HFFc6 (cell line): Measurements from ENCODE around the gene MCL1. TPM values are rescaled to one million over a fixed set of nuclear protein-coding genes. Genes with fewer than 3 reads are reported as not detected.

Source experiments
- DNase-seq: peaks from one replicate; pipeline ENCODE4 v3.0.0-alpha.2; 2018
- H3K27ac Mint-ChIP-seq: 2 replicates; pipeline ENCODE4 v1.8.0; 2020; ENCODE audit warnings: mild to moderate bottlenecking, mixed read lengths
- H3K27me3 Mint-ChIP-seq: 2 replicates; pipeline ENCODE4 v1.8.0; 2021; ENCODE audit warnings: mild to moderate bottlenecking, moderate library complexity, mixed read lengths; ENCODE audit not compliant: insufficient read depth
- H3K36me3 Mint-ChIP-seq: 2 replicates; pipeline ENCODE4 v1.8.0; 2021; ENCODE audit warnings: low read depth, mixed read lengths
- H3K4me1 Mint-ChIP-seq: 2 replicates; pipeline ENCODE4 v1.8.0; 2020; ENCODE audit warnings: low read depth, mixed read lengths
- H3K4me3 Mint-ChIP-seq: 2 replicates; pipeline ENCODE4 v1.8.0; 2020; ENCODE audit warnings: mild to moderate bottlenecking, moderate library complexity, mixed read lengths
- H3K9me3 Mint-ChIP-seq: 2 replicates; pipeline ENCODE4 v1.8.0; 2020; ENCODE audit warnings: mild to moderate bottlenecking, mixed read lengths
- total RNA-seq, 6 experiments: library from RNA; stranded (reverse); fragmentation: NEBNext Ultra II Directional; extraction: Animal tissue kit (Norgen Biotek cat#: 25700); gene quantifications; 2 replicates in 1 of 6; 3 replicates in 5 of 6; pipeline ENCODE4 v1.2.3, GENCODE V29; 2021
- TF ChIP-seq, protein P1 (sequence below): fragments of 200-600 bp; sonication (generic); IDR thresholded peaks from 2 replicates; pipeline ENCODE4 v1.5.0; 2021; ENCODE audit warnings: antibody characterized with exemption, mild to moderate bottlenecking

The MCL1 gene
- total RNA-seq, 6 experiments from 2014 or later: 155 to 170 (median 164) TPM

DNA sequence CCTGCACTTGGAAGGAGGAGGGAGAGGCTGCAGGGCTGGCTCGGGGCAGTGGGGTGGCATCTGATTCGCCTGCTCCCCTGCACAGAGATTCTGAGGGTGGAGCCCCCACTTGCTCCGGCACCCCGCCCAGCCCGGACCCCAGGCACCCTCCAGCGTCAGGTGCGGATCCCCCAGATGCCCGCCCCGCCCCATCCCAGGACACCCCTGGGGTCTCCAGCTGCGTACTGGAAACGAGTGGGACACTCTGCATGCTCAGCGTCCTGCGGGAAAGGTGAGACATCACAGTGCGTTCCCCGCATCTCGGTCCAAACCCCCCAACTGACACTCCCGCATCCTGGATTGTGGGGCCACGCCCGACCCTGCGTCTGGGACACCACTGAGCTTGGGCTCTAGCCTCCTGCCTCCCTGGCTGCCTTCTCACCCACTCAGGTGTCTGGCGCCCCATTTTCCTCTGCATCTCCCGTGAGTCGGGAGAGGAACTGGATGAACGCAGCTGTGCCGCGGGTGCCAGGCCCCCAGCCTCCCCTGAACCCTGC lies 22.3 kb downstream of the MCL1 start:
- H3K27ac Mint-ChIP-seq: no peak overlapping the region
- H3K9me3 Mint-ChIP-seq: no peaks in the 10 kb centered on the region
- H3K4me1 Mint-ChIP-seq: peaks cover 32% of the 10 kb centered on the region
- H3K27me3 Mint-ChIP-seq: no peaks in the 10 kb centered on the region; the same call in none of the 2 replicates
- DNase-seq: no peak
- TF ChIP-seq, protein P1, sequence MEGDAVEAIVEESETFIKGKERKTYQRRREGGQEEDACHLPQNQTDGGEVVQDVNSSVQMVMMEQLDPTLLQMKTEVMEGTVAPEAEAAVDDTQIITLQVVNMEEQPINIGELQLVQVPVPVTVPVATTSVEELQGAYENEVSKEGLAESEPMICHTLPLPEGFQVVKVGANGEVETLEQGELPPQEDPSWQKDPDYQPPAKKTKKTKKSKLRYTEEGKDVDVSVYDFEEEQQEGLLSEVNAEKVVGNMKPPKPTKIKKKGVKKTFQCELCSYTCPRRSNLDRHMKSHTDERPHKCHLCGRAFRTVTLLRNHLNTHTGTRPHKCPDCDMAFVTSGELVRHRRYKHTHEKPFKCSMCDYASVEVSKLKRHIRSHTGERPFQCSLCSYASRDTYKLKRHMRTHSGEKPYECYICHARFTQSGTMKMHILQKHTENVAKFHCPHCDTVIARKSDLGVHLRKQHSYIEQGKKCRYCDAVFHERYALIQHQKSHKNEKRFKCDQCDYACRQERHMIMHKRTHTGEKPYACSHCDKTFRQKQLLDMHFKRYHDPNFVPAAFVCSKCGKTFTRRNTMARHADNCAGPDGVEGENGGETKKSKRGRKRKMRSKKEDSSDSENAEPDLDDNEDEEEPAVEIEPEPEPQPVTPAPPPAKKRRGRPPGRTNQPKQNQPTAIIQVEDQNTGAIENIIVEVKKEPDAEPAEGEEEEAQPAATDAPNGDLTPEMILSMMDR: no peak
- no peak overlapping the region for H3K4me3 Mint-ChIP-seq
- H3K36me3 Mint-ChIP-seq: peaks cover 6% of the 10 kb centered on the region

DNA sequence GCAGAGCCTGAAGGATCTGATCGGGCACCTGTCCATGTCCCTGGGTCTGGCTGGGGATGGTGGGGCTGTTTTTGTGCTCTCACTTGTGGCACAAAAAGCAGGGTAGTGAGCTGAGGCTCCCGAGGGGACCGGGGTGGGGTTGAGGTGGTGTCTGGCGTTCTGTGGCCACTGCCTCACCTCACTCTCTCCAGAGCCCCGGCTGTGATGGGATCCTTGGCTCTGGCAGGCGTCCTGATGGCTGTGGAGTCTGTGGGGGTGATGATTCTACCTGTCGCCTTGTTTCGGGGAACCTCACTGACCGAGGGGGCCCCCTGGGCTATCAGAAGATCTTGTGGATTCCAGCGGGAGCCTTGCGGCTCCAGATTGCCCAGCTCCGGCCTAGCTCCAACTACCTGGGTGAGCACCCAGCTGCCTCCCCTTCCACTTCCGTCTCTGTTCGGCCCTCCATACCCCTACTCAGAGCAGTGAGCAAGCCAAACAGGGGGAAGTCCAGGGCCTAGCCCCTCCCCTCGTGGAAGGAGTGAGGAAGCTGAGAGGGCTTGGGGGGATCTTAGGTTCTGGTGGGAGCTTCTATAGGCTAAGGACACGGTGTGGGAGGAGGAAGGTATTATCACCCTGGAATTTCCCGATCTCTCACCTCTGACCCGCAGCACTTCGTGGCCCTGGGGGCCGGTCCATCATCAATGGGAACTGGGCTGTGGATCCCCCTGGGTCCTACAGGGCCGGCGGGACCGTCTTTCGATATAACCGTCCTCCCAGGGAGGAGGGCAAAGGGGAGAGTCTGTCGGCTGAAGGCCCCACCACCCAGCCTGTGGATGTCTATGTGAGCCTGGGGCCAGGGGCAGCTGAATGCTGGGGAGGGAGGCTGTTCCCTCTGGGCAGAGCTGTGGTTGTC lies 23.2 kb downstream of the MCL1 start:
- Mint-ChIP-seq H3K27ac (no peak overlapping the region), H3K4me1 (peaks cover 33% of the 10 kb centered on the region), H3K4me3 (no peak overlapping the region), H3K36me3 (peaks cover 6% of the 10 kb centered on the region), H3K27me3 (no peaks in the 10 kb centered on the region; the same call in none of the 2 replicates), H3K9me3 (no peaks in the 10 kb centered on the region)
- TF ChIP-seq, protein P1: no peak
- DNase-seq: no peak

DNA sequence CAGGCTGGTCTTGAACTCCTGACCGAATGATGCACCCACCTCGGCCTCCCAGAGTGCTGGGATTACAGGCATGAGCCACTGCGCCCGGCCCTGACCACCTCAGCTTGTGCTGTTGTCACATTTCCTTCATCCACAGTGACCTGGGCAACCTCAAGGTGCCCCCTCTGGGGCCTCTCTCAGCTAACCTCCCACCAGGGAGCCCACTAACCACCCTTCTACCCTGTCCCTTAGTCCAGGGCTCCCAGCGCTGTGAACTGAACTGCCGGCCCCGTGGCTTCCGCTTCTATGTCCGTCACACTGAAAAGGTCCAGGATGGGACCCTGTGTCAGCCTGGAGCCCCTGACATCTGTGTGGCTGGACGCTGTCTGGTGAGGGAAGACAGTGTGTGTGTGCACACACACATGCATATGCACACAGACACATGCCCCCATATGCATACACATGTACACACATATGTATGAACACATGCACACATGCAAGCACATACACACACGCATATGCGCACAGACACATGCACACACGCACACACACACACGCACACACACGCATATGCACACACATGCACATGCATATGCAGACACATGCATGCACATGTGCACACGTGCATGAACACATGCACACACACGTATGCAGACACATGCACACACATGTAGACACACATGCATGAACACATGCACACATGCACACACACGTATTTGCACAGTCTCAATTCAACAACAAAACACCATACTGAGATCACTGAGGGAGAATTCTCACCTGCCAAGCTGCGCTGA lies 24.0 kb downstream of the MCL1 start:
- peaks cover 34% of the 10 kb centered on the region for H3K4me1 Mint-ChIP-seq
- H3K27ac Mint-ChIP-seq: no peak overlapping the region
- no peaks in the 10 kb centered on the region for H3K9me3 Mint-ChIP-seq
- H3K4me3 Mint-ChIP-seq: no peak overlapping the region
- DNase-seq: no peak
- peaks cover 6% of the 10 kb centered on the region for H3K36me3 Mint-ChIP-seq
- no peaks in the 10 kb centered on the region; the same call in 1 of the 2 replicates for H3K27me3 Mint-ChIP-seq
- TF ChIP-seq, protein P1: no peak

DNA sequence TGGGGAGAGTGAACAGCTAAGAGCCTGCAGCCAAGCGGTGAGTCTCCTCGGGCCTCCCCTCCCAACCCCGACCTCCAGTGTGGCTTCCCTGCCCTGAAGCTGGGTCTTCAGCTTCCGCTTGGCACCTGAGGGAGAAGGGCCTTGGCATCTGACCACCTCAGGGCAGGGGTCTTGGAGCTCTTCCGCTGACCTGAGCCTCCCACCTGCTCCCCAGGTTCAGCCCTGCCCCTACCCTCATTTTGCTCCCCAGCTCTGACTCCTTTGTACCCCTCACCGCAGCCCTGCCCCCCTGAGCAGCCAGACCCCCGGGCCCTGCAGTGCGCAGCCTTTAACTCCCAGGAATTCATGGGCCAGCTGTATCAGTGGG lies 25.3 kb downstream of the MCL1 start:
- TF ChIP-seq, protein P1: no peak
- DNase-seq: no peak
- peaks cover 4% of the 10 kb centered on the region; the same call in 1 of the 2 replicates for H3K27me3 Mint-ChIP-seq
- peaks cover 40% of the 10 kb centered on the region for H3K4me1 Mint-ChIP-seq
- peaks cover 6% of the 10 kb centered on the region for H3K36me3 Mint-ChIP-seq
- H3K9me3 Mint-ChIP-seq: no peaks in the 10 kb centered on the region
- no peak overlapping the region for H3K4me3 Mint-ChIP-seq
- no peak overlapping the region for H3K27ac Mint-ChIP-seq

DNA sequence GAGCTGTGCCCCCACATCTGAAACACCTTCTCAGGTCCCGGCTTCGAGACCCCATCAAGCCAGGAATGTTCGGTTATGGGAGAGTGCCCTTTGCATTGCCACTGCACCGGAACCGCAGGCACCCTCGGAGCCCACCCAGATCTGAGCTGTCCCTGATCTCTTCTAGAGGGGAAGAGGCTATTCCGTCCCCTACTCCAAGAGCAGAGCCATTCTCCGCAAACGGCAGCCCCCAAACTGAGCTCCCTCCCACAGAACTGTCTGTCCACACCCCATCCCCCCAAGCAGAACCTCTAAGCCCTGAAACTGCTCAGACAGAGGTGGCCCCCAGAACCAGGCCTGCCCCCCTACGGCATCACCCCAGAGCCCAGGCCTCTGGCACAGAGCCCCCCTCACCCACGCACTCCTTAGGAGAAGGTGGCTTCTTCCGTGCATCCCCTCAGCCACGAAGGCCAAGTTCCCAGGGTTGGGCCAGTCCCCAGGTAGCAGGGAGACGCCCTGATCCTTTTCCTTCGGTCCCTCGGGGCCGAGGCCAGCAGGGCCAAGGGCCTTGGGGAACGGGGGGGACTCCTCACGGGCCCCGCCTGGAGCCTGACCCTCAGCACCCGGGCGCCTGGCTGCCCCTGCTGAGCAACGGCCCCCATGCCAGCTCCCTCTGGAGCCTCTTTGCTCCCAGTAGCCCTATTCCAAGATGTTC lies 25.9 kb downstream of the MCL1 start:
- TF ChIP-seq, protein P1: no peak
- H3K9me3 Mint-ChIP-seq: no peaks in the 10 kb centered on the region
- H3K4me3 Mint-ChIP-seq: no peak overlapping the region
- H3K36me3 Mint-ChIP-seq: peaks cover 6% of the 10 kb centered on the region
- H3K27ac Mint-ChIP-seq: peak overlapping the region; percentile 33; the same call in 1 of the 2 replicates
- peaks cover 41% of the 10 kb centered on the region for H3K4me1 Mint-ChIP-seq
- peaks cover 4% of the 10 kb centered on the region; the same call in 1 of the 2 replicates for H3K27me3 Mint-ChIP-seq
- DNase-seq: no peak
